K562 (cell line): ENCODE results near the gene OR7C2. TPM values are rescaled to one million over a fixed set of nuclear protein-coding genes. Genes with fewer than 3 reads are reported as not detected.

ENCODE experiments used
- BHLHE40 ChIP-seq: IDR thresholded peaks from 2 replicates; pipeline ENCODE4 v1.6.1; 2011; ENCODE audit warnings: low read length, improper control_type of control experiment
- HEY1 ChIP-seq: fragments of 250-450 bp; sonication (Bioruptor Pico); IDR thresholded peaks from 2 replicates; pipeline ENCODE4 v1.5.0; 2020; ENCODE audit warnings: mild to moderate bottlenecking, moderate library complexity, borderline replicate concordance
- L3MBTL2 ChIP-seq: fragments of 450-650 bp; IDR thresholded peaks from 2 replicates; pipeline ENCODE4 v1.6.1; 2016; ENCODE audit warnings: mild to moderate bottlenecking, moderate library complexity
- polyA plus RNA-seq, 8 experiments: library from polyadenylated mRNA; depleted of rRNA in 4 of 8; stranded (reverse) in 5 of 8; unstranded in 3 of 8; fragments of >200 nt; fragmentation: Nextera tagmentation in 2 of 8; fragmentation: Illumina TruSeq in 1 of 8; extraction: Ambion mirVana in 2 of 8; extraction: Trizol in 1 of 8; gene quantifications; 2 replicates each; pipeline versions ENCODE4 v1.2.1 to v1.2.3, GENCODE V29; 2011 to 2014; ENCODE audit warnings: inconsistent platforms in 1 of 8, missing spikeins in 1 of 8
- total RNA-seq, 7 experiments: library from RNA; depleted of rRNA in 6 of 7; stranded (reverse); fragments of >200 nt in 6 of 7; fragmentation: Illumina TruSeq in 2 of 7; extraction: Trizol in 2 of 7; gene quantifications; 2 replicates each; pipeline versions ENCODE4 v1.2.1 to v1.2.3, GENCODE V29; 2011 to 2021; ENCODE audit warnings: low replicate concordance in 1 of 7
- TF ChIP-seq, protein P1 (sequence below): fragments of 450-650 bp; IDR thresholded peaks from 2 replicates; pipeline ENCODE4 v1.6.1; 2016; ENCODE audit warnings: mild to moderate bottlenecking, moderate library complexity

OR7C2 gene
- total and polyA plus RNA-seq, 9 of the 15 experiments (the other 6 are each of a cell fraction or from before 2014, with no cell fraction given), result not detected

DNA sequence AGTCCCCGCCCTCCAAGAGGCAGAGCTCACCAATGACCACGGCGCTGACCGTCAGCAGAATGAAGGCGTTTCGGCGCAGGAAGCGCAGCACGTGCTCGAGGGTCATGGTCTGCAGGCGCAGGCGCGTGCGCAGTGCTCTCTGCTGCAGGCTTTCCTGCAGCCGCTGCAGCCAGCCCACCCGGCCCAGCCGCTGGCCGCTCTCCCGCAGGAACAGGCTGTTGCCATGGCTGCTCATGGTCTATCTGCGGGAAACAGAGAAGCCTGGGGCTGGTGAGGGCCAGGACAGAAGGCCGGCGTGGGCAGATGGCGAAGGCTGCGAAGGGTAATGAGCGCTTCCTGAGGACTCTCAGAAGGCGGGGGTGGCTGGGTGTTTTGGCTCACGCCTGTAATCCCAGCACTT lies 31.4 kb downstream of the OR7C2 start (continued):
- TF ChIP-seq, protein P1, sequence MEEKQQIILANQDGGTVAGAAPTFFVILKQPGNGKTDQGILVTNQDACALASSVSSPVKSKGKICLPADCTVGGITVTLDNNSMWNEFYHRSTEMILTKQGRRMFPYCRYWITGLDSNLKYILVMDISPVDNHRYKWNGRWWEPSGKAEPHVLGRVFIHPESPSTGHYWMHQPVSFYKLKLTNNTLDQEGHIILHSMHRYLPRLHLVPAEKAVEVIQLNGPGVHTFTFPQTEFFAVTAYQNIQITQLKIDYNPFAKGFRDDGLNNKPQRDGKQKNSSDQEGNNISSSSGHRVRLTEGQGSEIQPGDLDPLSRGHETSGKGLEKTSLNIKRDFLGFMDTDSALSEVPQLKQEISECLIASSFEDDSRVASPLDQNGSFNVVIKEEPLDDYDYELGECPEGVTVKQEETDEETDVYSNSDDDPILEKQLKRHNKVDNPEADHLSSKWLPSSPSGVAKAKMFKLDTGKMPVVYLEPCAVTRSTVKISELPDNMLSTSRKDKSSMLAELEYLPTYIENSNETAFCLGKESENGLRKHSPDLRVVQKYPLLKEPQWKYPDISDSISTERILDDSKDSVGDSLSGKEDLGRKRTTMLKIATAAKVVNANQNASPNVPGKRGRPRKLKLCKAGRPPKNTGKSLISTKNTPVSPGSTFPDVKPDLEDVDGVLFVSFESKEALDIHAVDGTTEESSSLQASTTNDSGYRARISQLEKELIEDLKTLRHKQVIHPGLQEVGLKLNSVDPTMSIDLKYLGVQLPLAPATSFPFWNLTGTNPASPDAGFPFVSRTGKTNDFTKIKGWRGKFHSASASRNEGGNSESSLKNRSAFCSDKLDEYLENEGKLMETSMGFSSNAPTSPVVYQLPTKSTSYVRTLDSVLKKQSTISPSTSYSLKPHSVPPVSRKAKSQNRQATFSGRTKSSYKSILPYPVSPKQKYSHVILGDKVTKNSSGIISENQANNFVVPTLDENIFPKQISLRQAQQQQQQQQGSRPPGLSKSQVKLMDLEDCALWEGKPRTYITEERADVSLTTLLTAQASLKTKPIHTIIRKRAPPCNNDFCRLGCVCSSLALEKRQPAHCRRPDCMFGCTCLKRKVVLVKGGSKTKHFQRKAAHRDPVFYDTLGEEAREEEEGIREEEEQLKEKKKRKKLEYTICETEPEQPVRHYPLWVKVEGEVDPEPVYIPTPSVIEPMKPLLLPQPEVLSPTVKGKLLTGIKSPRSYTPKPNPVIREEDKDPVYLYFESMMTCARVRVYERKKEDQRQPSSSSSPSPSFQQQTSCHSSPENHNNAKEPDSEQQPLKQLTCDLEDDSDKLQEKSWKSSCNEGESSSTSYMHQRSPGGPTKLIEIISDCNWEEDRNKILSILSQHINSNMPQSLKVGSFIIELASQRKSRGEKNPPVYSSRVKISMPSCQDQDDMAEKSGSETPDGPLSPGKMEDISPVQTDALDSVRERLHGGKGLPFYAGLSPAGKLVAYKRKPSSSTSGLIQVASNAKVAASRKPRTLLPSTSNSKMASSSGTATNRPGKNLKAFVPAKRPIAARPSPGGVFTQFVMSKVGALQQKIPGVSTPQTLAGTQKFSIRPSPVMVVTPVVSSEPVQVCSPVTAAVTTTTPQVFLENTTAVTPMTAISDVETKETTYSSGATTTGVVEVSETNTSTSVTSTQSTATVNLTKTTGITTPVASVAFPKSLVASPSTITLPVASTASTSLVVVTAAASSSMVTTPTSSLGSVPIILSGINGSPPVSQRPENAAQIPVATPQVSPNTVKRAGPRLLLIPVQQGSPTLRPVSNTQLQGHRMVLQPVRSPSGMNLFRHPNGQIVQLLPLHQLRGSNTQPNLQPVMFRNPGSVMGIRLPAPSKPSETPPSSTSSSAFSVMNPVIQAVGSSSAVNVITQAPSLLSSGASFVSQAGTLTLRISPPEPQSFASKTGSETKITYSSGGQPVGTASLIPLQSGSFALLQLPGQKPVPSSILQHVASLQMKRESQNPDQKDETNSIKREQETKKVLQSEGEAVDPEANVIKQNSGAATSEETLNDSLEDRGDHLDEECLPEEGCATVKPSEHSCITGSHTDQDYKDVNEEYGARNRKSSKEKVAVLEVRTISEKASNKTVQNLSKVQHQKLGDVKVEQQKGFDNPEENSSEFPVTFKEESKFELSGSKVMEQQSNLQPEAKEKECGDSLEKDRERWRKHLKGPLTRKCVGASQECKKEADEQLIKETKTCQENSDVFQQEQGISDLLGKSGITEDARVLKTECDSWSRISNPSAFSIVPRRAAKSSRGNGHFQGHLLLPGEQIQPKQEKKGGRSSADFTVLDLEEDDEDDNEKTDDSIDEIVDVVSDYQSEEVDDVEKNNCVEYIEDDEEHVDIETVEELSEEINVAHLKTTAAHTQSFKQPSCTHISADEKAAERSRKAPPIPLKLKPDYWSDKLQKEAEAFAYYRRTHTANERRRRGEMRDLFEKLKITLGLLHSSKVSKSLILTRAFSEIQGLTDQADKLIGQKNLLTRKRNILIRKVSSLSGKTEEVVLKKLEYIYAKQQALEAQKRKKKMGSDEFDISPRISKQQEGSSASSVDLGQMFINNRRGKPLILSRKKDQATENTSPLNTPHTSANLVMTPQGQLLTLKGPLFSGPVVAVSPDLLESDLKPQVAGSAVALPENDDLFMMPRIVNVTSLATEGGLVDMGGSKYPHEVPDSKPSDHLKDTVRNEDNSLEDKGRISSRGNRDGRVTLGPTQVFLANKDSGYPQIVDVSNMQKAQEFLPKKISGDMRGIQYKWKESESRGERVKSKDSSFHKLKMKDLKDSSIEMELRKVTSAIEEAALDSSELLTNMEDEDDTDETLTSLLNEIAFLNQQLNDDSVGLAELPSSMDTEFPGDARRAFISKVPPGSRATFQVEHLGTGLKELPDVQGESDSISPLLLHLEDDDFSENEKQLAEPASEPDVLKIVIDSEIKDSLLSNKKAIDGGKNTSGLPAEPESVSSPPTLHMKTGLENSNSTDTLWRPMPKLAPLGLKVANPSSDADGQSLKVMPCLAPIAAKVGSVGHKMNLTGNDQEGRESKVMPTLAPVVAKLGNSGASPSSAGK, result peak; percentile 54
- TF ChIP-seq HEY1 (no peak), BHLHE40 (peak; percentile 66), L3MBTL2 (peak; percentile 83)
